ENCODE data around the gene IGIP. TPM values are rescaled to one million over a fixed set of nuclear protein-coding genes. Genes with fewer than 3 reads are reported as not detected.

The IGIP gene
- total RNA-seq, 1 donor from 2014 or later, result 2.0 TPM

GRCh38 chr5:140165101-140165922, 39.6 kb downstream of the IGIP start:
- no peak for TF ChIP-seq CTCF (IDR thresholded peaks at IDR 0.05; ENCODE audit: unreplicated experiment)
- Mint-ChIP-seq H3K36me3 (ENCODE audit: insufficient read depth) (no peaks in the 10 kb centered on the region), H3K27me3 (peaks cover 12% of the 10 kb centered on the region), H3K4me3 (ENCODE audit: low read depth) (no peak overlapping the region), H3K27ac (peak overlapping the region; percentile 4), H3K4me1 (ENCODE audit: low read depth) (peaks cover 5% of the 10 kb centered on the region), H3K9me3 (ENCODE audit: low read depth) (no peaks in the 10 kb centered on the region)
- DNase-seq (ENCODE audit: low spot score, unreplicated experiment), result no peak

- no peak overlapping the region for H3K4me3 Mint-ChIP-seq (ENCODE audit: low read depth)
- no peak overlapping the region for H3K27ac Mint-ChIP-seq
- no peak for TF ChIP-seq CTCF (IDR thresholded peaks at IDR 0.05; ENCODE audit: unreplicated experiment)
- H3K4me1 Mint-ChIP-seq (ENCODE audit: low read depth), result peaks cover 5% of the 10 kb centered on the region
- H3K27me3 Mint-ChIP-seq, result peaks cover 9% of the 10 kb centered on the region
- H3K36me3 Mint-ChIP-seq (ENCODE audit: insufficient read depth), result no peaks in the 10 kb centered on the region
- no peak for DNase-seq (ENCODE audit: low spot score, unreplicated experiment)
- no peaks in the 10 kb centered on the region for H3K9me3 Mint-ChIP-seq (ENCODE audit: low read depth)
These were observed 40.2 kb downstream of the IGIP start for GRCh38 chr5:140165923-140166270.

GRCh38 chr5:140166911-140167310, 41.2 kb downstream of the IGIP start:
- Mint-ChIP-seq H3K9me3 (ENCODE audit: low read depth) (no peaks in the 10 kb centered on the region), H3K4me3 (ENCODE audit: low read depth) (no peak overlapping the region), H3K36me3 (ENCODE audit: insufficient read depth) (no peaks in the 10 kb centered on the region), H3K4me1 (ENCODE audit: low read depth) (peaks cover 5% of the 10 kb centered on the region), H3K27ac (no peak overlapping the region), H3K27me3 (peaks cover 9% of the 10 kb centered on the region)
- DNase-seq (ENCODE audit: low spot score, unreplicated experiment), result no peak
- TF ChIP-seq CTCF (IDR thresholded peaks at IDR 0.05; ENCODE audit: unreplicated experiment), result no peak

GRCh38 chr5:140168371-140168770, 42.6 kb downstream of the IGIP start:
- H3K27me3 Mint-ChIP-seq, result peaks cover 9% of the 10 kb centered on the region
- no peak overlapping the region for H3K27ac Mint-ChIP-seq
- peaks cover 5% of the 10 kb centered on the region for H3K4me1 Mint-ChIP-seq (ENCODE audit: low read depth)
- no peaks in the 10 kb centered on the region for H3K9me3 Mint-ChIP-seq (ENCODE audit: low read depth)
- H3K36me3 Mint-ChIP-seq (ENCODE audit: insufficient read depth), result no peaks in the 10 kb centered on the region
- DNase-seq (ENCODE audit: low spot score, unreplicated experiment), result no peak
- no peak for TF ChIP-seq CTCF (IDR thresholded peaks at IDR 0.05; ENCODE audit: unreplicated experiment)
- H3K4me3 Mint-ChIP-seq (ENCODE audit: low read depth), result no peak overlapping the region

- no peak for DNase-seq (ENCODE audit: low spot score, unreplicated experiment)
- peaks cover 14% of the 10 kb centered on the region for H3K27me3 Mint-ChIP-seq
- no peak overlapping the region for H3K27ac Mint-ChIP-seq
- H3K4me3 Mint-ChIP-seq (ENCODE audit: low read depth), result no peak overlapping the region
- H3K36me3 Mint-ChIP-seq (ENCODE audit: insufficient read depth), result no peaks in the 10 kb centered on the region
- peaks cover 5% of the 10 kb centered on the region for H3K4me1 Mint-ChIP-seq (ENCODE audit: low read depth)
- H3K9me3 Mint-ChIP-seq (ENCODE audit: low read depth), result no peaks in the 10 kb centered on the region
- TF ChIP-seq CTCF (IDR thresholded peaks at IDR 0.05; ENCODE audit: unreplicated experiment), result no peak
These were observed 43.7 kb downstream of the IGIP start for GRCh38 chr5:140169410-140169809.

All from progenitor cell of endocrine pancreas (in vitro differentiated cells).